AG04450 (cell line): ENCODE data around the gene C1orf50. TPM values are rescaled to one million over a fixed set of nuclear protein-coding genes. Genes with fewer than 3 reads are reported as not detected.

Experiments
- CTCF ChIA-PET: fragments of 300-600, 350-600 bp; formaldehyde crosslinking; extraction: SDS; loops from one replicate; lab custom pipeline; 2022; ENCODE audit warnings: antibody characterized with exemption, inconsistent platforms; lab: Charles Lee
- POLR2A ChIA-PET: fragments of 350-600 bp; formaldehyde crosslinking; extraction: SDS; loops from one replicate; lab custom pipeline; 2021; ENCODE audit warnings: antibody characterized with exemption, inconsistent platforms; lab: Yijun Ruan, JAX
- DNase-seq: peaks from one replicate; pipeline ENCODE4 v3.0.0-alpha.2; 2011; ENCODE audit warnings: low read depth, low spot score
- H3K27ac ChIP-seq: one replicate; pipeline ENCODE4 v1.5.1; 2012; ENCODE audit warnings: low read depth, low read length, control low read depth
- H3K27me3 ChIP-seq: one replicate; pipeline ENCODE4 v1.6.0; 2012; ENCODE audit warnings: low read length; ENCODE audit not compliant: control insufficient read depth, insufficient read depth
- H3K4me3 ChIP-seq: 2 replicates; pipeline ENCODE4 v1.5.1; 2011; ENCODE audit warnings: mild to moderate bottlenecking, low read depth, low read length, control low read depth
- H3K9me3 ChIP-seq: 2 replicates; pipeline ENCODE4 v1.5.1; 2012; ENCODE audit warnings: low read length; ENCODE audit not compliant: control insufficient read depth, insufficient read depth
- polyA plus RNA-seq: library from polyadenylated mRNA; depleted of rRNA; stranded (reverse); fragments of >200 nt; gene quantifications from 2 replicates; pipeline ENCODE4 v1.2.3, GENCODE V29; 2011
- TF ChIP-seq, protein P1 (sequence below): IDR thresholded peaks from 2 replicates; pipeline ENCODE4 v1.5.1; 2011; ENCODE audit warnings: low read depth, low read length, control low read depth, inconsistent platforms

Gene C1orf50
- polyA plus RNA-seq, 1 experiment = 6.4 TPM

DNA sequence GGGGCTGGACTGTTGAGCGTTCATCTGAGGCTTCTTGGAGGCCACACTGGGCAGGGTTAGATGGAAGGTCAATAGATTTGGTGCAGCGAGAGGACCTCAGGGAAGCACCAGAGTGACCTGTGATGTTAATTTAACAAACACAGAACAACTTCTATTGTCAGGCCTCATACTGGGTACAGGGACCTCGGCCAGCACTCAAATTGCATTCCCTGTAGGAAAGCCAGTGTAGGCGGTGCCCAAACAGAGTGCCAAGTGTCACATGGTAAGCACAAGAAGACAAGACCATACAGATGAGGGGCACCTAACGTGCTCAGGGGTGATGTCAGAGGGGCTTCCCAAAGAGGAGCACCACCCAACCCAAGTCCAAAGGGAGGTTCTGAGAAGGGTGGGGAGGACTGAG is 19.0 kb downstream of the C1orf50 start:
- POLR2A ChIA-PET = no interaction called here
- CTCF ChIA-PET = interaction anchor here (2.8 kb wide), 1 partner anchor 288 kb away, joined by 11 read pairs; no protein-coding TSS in a partner anchor
- no peak overlapping the region for H3K27ac ChIP-seq
- H3K27me3 ChIP-seq = peaks cover 2% of the 10 kb centered on the region
- DNase-seq = no peak
- H3K9me3 ChIP-seq = no peaks in the 10 kb centered on the region; the same call in 1 of the 2 replicates
- TF ChIP-seq, protein P1, sequence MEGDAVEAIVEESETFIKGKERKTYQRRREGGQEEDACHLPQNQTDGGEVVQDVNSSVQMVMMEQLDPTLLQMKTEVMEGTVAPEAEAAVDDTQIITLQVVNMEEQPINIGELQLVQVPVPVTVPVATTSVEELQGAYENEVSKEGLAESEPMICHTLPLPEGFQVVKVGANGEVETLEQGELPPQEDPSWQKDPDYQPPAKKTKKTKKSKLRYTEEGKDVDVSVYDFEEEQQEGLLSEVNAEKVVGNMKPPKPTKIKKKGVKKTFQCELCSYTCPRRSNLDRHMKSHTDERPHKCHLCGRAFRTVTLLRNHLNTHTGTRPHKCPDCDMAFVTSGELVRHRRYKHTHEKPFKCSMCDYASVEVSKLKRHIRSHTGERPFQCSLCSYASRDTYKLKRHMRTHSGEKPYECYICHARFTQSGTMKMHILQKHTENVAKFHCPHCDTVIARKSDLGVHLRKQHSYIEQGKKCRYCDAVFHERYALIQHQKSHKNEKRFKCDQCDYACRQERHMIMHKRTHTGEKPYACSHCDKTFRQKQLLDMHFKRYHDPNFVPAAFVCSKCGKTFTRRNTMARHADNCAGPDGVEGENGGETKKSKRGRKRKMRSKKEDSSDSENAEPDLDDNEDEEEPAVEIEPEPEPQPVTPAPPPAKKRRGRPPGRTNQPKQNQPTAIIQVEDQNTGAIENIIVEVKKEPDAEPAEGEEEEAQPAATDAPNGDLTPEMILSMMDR = no peak
- no peak overlapping the region for H3K4me3 ChIP-seq

DNA sequence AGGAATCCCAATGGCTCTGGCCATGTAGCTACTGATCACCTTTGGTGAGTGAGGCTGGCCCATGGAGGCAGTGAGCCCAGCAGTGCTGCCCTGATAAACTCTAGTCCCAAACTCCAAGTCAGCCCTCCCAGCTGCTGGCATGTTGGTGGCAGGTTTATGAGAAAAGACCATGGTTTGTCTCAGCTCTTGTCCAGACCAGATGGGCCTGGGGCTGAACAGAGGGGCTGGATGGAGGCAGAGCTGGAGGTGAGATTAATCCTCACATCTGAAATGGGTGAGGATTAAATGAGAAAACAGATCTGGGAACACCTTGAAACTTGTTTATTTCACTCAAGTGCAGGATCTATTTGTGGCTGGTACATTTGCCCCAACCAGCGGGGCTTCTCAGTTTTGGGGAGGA is 21.0 kb downstream of the C1orf50 start:
- CTCF ChIA-PET = interaction anchor here (0.5 to 2.8 kb wide), 3 partner anchors 10 to 286 kb away, joined by 5 to 11 read pairs (median 8); no protein-coding TSS in a partner anchor
- H3K9me3 ChIP-seq = no peaks in the 10 kb centered on the region; the same call in 1 of the 2 replicates
- peaks cover 2% of the 10 kb centered on the region for H3K27me3 ChIP-seq
- POLR2A ChIA-PET = interaction anchor here (0.9 kb wide), 1 partner anchor 1093 kb away, joined by 4 read pairs; no protein-coding TSS in a partner anchor
- H3K27ac ChIP-seq = no peak overlapping the region
- H3K4me3 ChIP-seq = no peak overlapping the region
- TF ChIP-seq, protein P1 = no peak
- no peak for DNase-seq

DNA sequence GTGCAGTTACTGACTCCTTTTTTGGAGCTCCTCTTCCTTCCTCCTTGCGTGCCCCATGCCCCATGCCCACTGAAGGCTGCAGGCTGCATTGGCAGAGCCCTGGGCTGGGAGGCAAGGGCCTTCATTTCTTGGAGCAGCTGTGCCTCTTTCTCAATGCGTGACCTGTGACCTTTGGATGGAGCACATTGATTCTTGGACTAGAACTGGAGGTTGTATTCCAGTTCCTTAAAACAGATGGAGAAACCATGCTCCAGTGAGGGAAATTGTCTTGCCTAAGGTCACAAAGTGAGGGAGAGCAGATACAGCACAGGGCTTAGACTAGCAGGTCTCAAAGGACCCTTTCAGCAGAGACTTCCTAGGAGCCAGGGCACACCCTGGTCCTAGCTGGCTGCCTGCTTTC is 26.8 kb downstream of the C1orf50 start:
- Histone ChIP-seq H3K27me3 (peaks cover 15% of the 10 kb centered on the region), H3K9me3 (no peaks in the 10 kb centered on the region), H3K27ac (no peak overlapping the region), H3K4me3 (no peak overlapping the region)
- DNase-seq = no peak
- TF ChIP-seq, protein P1 = no peak
- ChIA-PET CTCF (interaction anchor here (1.1 to 1.6 kb wide), 2 partner anchors 14 to 16 kb away, joined by 3 to 5 read pairs; no protein-coding TSS in a partner anchor), POLR2A (no interaction called here)

DNA sequence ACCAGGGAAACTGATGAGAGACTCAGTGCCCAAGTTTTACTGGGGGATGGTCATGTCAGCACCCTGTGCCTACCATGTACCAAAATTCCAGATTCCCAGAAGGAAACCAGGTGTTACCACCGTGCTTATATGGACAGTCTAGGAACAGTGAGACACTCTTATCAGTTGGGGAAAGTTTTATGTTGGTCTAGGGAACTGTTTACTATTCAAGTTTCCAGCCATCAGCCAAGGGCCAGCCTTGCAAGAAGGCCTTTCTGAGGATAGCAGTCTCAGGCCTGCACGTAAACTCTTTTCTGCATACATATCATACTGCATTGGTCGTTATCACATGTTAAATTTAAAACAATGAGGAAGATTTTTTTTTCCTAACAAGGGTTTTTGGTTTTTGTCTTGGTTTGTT is 30.4 kb downstream of the C1orf50 start:
- POLR2A ChIA-PET = no interaction called here
- H3K9me3 ChIP-seq = no peaks in the 10 kb centered on the region
- H3K27me3 ChIP-seq = peaks cover 18% of the 10 kb centered on the region
- H3K4me3 ChIP-seq = no peak overlapping the region
- DNase-seq = no peak
- TF ChIP-seq, protein P1 = no peak
- H3K27ac ChIP-seq = no peak overlapping the region
- CTCF ChIA-PET = no interaction called here

DNA sequence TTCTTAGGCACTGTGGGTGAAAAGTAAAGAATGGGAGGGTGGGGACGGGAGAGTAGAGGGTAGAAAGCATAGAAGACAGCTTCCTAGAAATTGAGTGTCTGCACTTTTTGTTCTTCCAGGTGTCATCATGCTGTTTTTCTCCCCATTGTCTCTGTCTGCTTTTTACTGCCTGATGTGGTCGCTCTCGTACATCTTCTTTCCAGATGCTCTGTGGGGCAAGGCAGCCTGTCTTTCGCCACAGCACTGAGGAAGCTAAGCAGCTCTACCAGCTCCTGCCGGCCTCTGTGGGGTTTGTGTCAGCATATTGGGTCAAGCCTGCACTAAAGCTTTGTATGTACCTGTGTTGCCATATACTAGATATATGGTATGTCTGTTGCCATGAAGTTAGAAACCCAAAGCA is 30.9 kb downstream of the C1orf50 start:
- CTCF ChIA-PET = no interaction called here
- TF ChIP-seq, protein P1 = no peak
- Histone ChIP-seq H3K27ac (no peak overlapping the region), H3K9me3 (no peaks in the 10 kb centered on the region), H3K4me3 (no peak overlapping the region), H3K27me3 (peaks cover 18% of the 10 kb centered on the region)
- POLR2A ChIA-PET = no interaction called here
- DNase-seq = no peak
